Measurements from ENCODE around the gene NLGN4X.

NLGN4X gene

GRCh38 chrX:6227935-6228334 is 732 bp downstream of the NLGN4X start:
- CTCF ChIA-PET = no interaction called here
- POLR2A ChIA-PET = no interaction called here
- TF ChIP-seq BHLHE40 (IDR thresholded peaks at IDR 0.05; ENCODE audit: borderline replicate concordance) (no peak), ZNF384 (IDR thresholded peaks at IDR 0.05) (no peak), ARNT (IDR thresholded peaks at IDR 0.05) (no peak), SUZ12 (IDR thresholded peaks at IDR 0.05) (no peak), HDGF (IDR thresholded peaks at IDR 0.05; ENCODE audit: borderline replicate concordance) (no peak), LEF1 (IDR thresholded peaks at IDR 0.05; ENCODE audit: borderline replicate concordance) (no peak), FOXA1 (IDR thresholded peaks at IDR 0.05) (no peak)
- no peak for DNase-seq (ENCODE audit: extremely low spot score)

GRCh38 chrX:6227453-6227835 is 1.2 kb downstream of the NLGN4X start:
- no peak for DNase-seq (ENCODE audit: extremely low spot score)
- ChIA-PET POLR2A (no interaction called here), CTCF (no interaction called here)
- TF ChIP-seq CTBP1 (IDR thresholded peaks at IDR 0.05; ENCODE audit: borderline replicate concordance) = no peak
- no peak for TF ChIP-seq ZNF384 (IDR thresholded peaks at IDR 0.05)
- TF ChIP-seq LEF1 (IDR thresholded peaks at IDR 0.05; ENCODE audit: borderline replicate concordance) = no peak
- TF ChIP-seq SP1 (IDR thresholded peaks at IDR 0.05) = no peak
- no peak for TF ChIP-seq NFRKB (IDR thresholded peaks at IDR 0.05)
- no peak for TF ChIP-seq HDGF (IDR thresholded peaks at IDR 0.05; ENCODE audit: borderline replicate concordance)
- TF ChIP-seq ELF4 (IDR thresholded peaks at IDR 0.05) = no peak
- no peak for TF ChIP-seq FOXM1 (IDR thresholded peaks at IDR 0.05; ENCODE audit: borderline replicate concordance)
- no peak for TF ChIP-seq FOXA1 (IDR thresholded peaks at IDR 0.05)

GRCh38 chrX:6226596-6227452 is 1.8 kb downstream of the NLGN4X start:
- no peak for DNase-seq (ENCODE audit: extremely low spot score)
- TF ChIP-seq TARDBP (IDR thresholded peaks at IDR 0.05) = no peak
- no peak for TF ChIP-seq CTBP1 (IDR thresholded peaks at IDR 0.05; ENCODE audit: borderline replicate concordance)
- TF ChIP-seq FOXA1 (IDR thresholded peaks at IDR 0.05) = no peak
- TF ChIP-seq ELF4 (IDR thresholded peaks at IDR 0.05) = no peak
- no peak for TF ChIP-seq PKNOX1 (IDR thresholded peaks at IDR 0.05)
- TF ChIP-seq ZNF384 (IDR thresholded peaks at IDR 0.05) = no peak
- no peak for TF ChIP-seq SP1 (IDR thresholded peaks at IDR 0.05)
- TF ChIP-seq NFRKB (IDR thresholded peaks at IDR 0.05) = no peak
- TF ChIP-seq BHLHE40 (IDR thresholded peaks at IDR 0.05; ENCODE audit: borderline replicate concordance) = no peak
- TF ChIP-seq L3MBTL2 (conservative IDR thresholded peaks at IDR 0.05) = no peak
- no peak for TF ChIP-seq SUZ12 (IDR thresholded peaks at IDR 0.05)
- no peak for TF ChIP-seq FOXK2 (IDR thresholded peaks at IDR 0.05)
- TF ChIP-seq FOXM1 (IDR thresholded peaks at IDR 0.05; ENCODE audit: borderline replicate concordance) = no peak
- no peak for TF ChIP-seq HDGF (IDR thresholded peaks at IDR 0.05; ENCODE audit: borderline replicate concordance)
- no peak for TF ChIP-seq LEF1 (IDR thresholded peaks at IDR 0.05; ENCODE audit: borderline replicate concordance)
- TF ChIP-seq ARNT (IDR thresholded peaks at IDR 0.05) = no peak
- ChIA-PET POLR2A (no interaction called here), CTCF (no interaction called here)

GRCh38 chrX:6225911-6226595 is 2.6 kb downstream of the NLGN4X start:
- ChIA-PET POLR2A (no interaction called here), CTCF (no interaction called here)
- DNase-seq (ENCODE audit: extremely low spot score) = no peak
- TF ChIP-seq SUZ12 (IDR thresholded peaks at IDR 0.05) (no peak), HDGF (IDR thresholded peaks at IDR 0.05; ENCODE audit: borderline replicate concordance) (no peak), FOXK2 (IDR thresholded peaks at IDR 0.05) (no peak), SP1 (IDR thresholded peaks at IDR 0.05) (no peak), BHLHE40 (IDR thresholded peaks at IDR 0.05; ENCODE audit: borderline replicate concordance) (no peak), FOXA1 (IDR thresholded peaks at IDR 0.05) (no peak), ARNT (IDR thresholded peaks at IDR 0.05) (no peak), ZNF384 (IDR thresholded peaks at IDR 0.05) (no peak), CTBP1 (IDR thresholded peaks at IDR 0.05; ENCODE audit: borderline replicate concordance) (no peak), NFRKB (IDR thresholded peaks at IDR 0.05) (no peak), PKNOX1 (IDR thresholded peaks at IDR 0.05) (no peak), LEF1 (IDR thresholded peaks at IDR 0.05; ENCODE audit: borderline replicate concordance) (no peak), ELF4 (IDR thresholded peaks at IDR 0.05) (no peak), FOXM1 (IDR thresholded peaks at IDR 0.05; ENCODE audit: borderline replicate concordance) (no peak), L3MBTL2 (conservative IDR thresholded peaks at IDR 0.05) (no peak), TARDBP (IDR thresholded peaks at IDR 0.05) (no peak)

- POLR2A ChIA-PET = no interaction called here
- TF ChIP-seq SP1 (IDR thresholded peaks at IDR 0.05) (no peak), ARNT (IDR thresholded peaks at IDR 0.05) (no peak), HDGF (IDR thresholded peaks at IDR 0.05; ENCODE audit: borderline replicate concordance) (no peak), LEF1 (IDR thresholded peaks at IDR 0.05; ENCODE audit: borderline replicate concordance) (no peak), ZNF384 (IDR thresholded peaks at IDR 0.05) (no peak), BHLHE40 (IDR thresholded peaks at IDR 0.05; ENCODE audit: borderline replicate concordance) (no peak), TARDBP (IDR thresholded peaks at IDR 0.05) (no peak), NFRKB (IDR thresholded peaks at IDR 0.05) (no peak), FOXK2 (IDR thresholded peaks at IDR 0.05) (no peak), L3MBTL2 (conservative IDR thresholded peaks at IDR 0.05) (no peak), FOXA1 (IDR thresholded peaks at IDR 0.05) (no peak), CTBP1 (IDR thresholded peaks at IDR 0.05; ENCODE audit: borderline replicate concordance) (no peak), SUZ12 (IDR thresholded peaks at IDR 0.05) (no peak), ELF4 (IDR thresholded peaks at IDR 0.05) (no peak), FOXM1 (IDR thresholded peaks at IDR 0.05; ENCODE audit: borderline replicate concordance) (no peak), PKNOX1 (IDR thresholded peaks at IDR 0.05) (no peak)
- no peak for DNase-seq (ENCODE audit: extremely low spot score)
- CTCF ChIA-PET = no interaction called here
Observed at GRCh38 chrX:6225288-6225910, 3.3 kb downstream of the NLGN4X start.
